ENCODE results near the gene ERVMER34-1. TPM values are rescaled to one million over a fixed set of nuclear protein-coding genes. Genes with fewer than 3 reads are reported as not detected.

The ERVMER34-1 gene
- total RNA-seq, 1 donor from 2014 or later, result 3.5 TPM

- Histone ChIP-seq H3K27me3 (ENCODE audit: control insufficient read depth, insufficient read depth, low read length) (no peaks in the 10 kb centered on the region), H3K4me3 (ENCODE audit: low read depth, low read length) (no peak overlapping the region), H3K36me3 (ENCODE audit: control insufficient read depth, insufficient read depth, low read length) (no peaks in the 10 kb centered on the region)
- DNase-seq (ENCODE audit: low read depth), result no peak
- TF ChIP-seq CTCF (IDR thresholded peaks at IDR 0.05; ENCODE audit: insufficient read depth, low read length, poor library complexity, severe bottlenecking), result no peak
Observed at GRCh38 chr4:52788806-52789205, 37.6 kb upstream of the ERVMER34-1 start.

- no peaks in the 10 kb centered on the region for H3K36me3 ChIP-seq (ENCODE audit: control insufficient read depth, insufficient read depth, low read length)
- H3K27me3 ChIP-seq (ENCODE audit: control insufficient read depth, insufficient read depth, low read length), result no peaks in the 10 kb centered on the region
- H3K4me3 ChIP-seq (ENCODE audit: low read depth, low read length), result no peak overlapping the region
- DNase-seq (ENCODE audit: low read depth), result no peak
- TF ChIP-seq CTCF (IDR thresholded peaks at IDR 0.05; ENCODE audit: insufficient read depth, low read length, poor library complexity, severe bottlenecking), result no peak
Observed at GRCh38 chr4:52783069-52783468, 31.8 kb upstream of the ERVMER34-1 start.

- TF ChIP-seq CTCF (IDR thresholded peaks at IDR 0.05; ENCODE audit: insufficient read depth, low read length, poor library complexity, severe bottlenecking), result no peak
- Histone ChIP-seq H3K27me3 (ENCODE audit: control insufficient read depth, insufficient read depth, low read length) (no peaks in the 10 kb centered on the region), H3K36me3 (ENCODE audit: control insufficient read depth, insufficient read depth, low read length) (no peaks in the 10 kb centered on the region), H3K4me3 (ENCODE audit: low read depth, low read length) (no peak overlapping the region)
- DNase-seq (ENCODE audit: low read depth), result no peak
Observed at GRCh38 chr4:52780617-52781354, 29.6 kb upstream of the ERVMER34-1 start.

- H3K4me3 ChIP-seq (ENCODE audit: low read depth, low read length), result no peak overlapping the region
- no peak for DNase-seq (ENCODE audit: low read depth)
- H3K27me3 ChIP-seq (ENCODE audit: control insufficient read depth, insufficient read depth, low read length), result no peaks in the 10 kb centered on the region
- TF ChIP-seq CTCF (IDR thresholded peaks at IDR 0.05; ENCODE audit: insufficient read depth, low read length, poor library complexity, severe bottlenecking), result no peak
- no peaks in the 10 kb centered on the region for H3K36me3 ChIP-seq (ENCODE audit: control insufficient read depth, insufficient read depth, low read length)
Observed at GRCh38 chr4:52780206-52780605, 29.0 kb upstream of the ERVMER34-1 start.

GRCh38 chr4:52760256-52760655, 9.0 kb upstream of the ERVMER34-1 start:
- DNase-seq (ENCODE audit: low read depth), result no peak
- Histone ChIP-seq H3K27me3 (ENCODE audit: control insufficient read depth, insufficient read depth, low read length) (no peaks in the 10 kb centered on the region), H3K4me3 (ENCODE audit: low read depth, low read length) (no peak overlapping the region), H3K36me3 (ENCODE audit: control insufficient read depth, insufficient read depth, low read length) (no peaks in the 10 kb centered on the region)
- TF ChIP-seq CTCF (IDR thresholded peaks at IDR 0.05; ENCODE audit: insufficient read depth, low read length, poor library complexity, severe bottlenecking), result no peak

- no peak for TF ChIP-seq CTCF (IDR thresholded peaks at IDR 0.05; ENCODE audit: insufficient read depth, low read length, poor library complexity, severe bottlenecking)
- no peaks in the 10 kb centered on the region for H3K36me3 ChIP-seq (ENCODE audit: control insufficient read depth, insufficient read depth, low read length)
- no peak overlapping the region for H3K4me3 ChIP-seq (ENCODE audit: low read depth, low read length)
- DNase-seq (ENCODE audit: low read depth), result no peak
- H3K27me3 ChIP-seq (ENCODE audit: control insufficient read depth, insufficient read depth, low read length), result peaks cover 2% of the 10 kb centered on the region
Observed at GRCh38 chr4:52755426-52755825, 4.2 kb upstream of the ERVMER34-1 start.
